K562 (cell line): ENCODE results near the gene FBN1. TPM values are rescaled to one million over a fixed set of nuclear protein-coding genes. Genes with fewer than 3 reads are reported as not detected.

Source experiments
- ATAC-seq: fragments of 200-7000 bp; cut with Tn5 transposase; 3 replicates; pipeline ENCODE4 v1.9.1; 2020; ENCODE audit warnings: moderate library complexity
- BruUV-seq: library from RNA; stranded (reverse); fragments of 400-500 nt; replicated peaks from 2 replicates; lab custom pipeline; 2021; lab: Mats Ljungman, UMichigan
- CTCF ChIA-PET: fragments of 300-600 bp; formaldehyde crosslinking; extraction: SDS; loops from one replicate; lab custom pipeline; 2021; ENCODE audit warnings: low intra/inter-chr PET ratio; lab: Yijun Ruan, JAX
- POLR2A ChIA-PET: fragments of 300-600, 350-650 bp; sonication (Branson Sonifier 250); formaldehyde crosslinking; extraction: SDS; loops from one replicate; lab custom pipeline; 2021; ENCODE audit warnings: antibody characterized with exemption, inconsistent platforms; lab: Yijun Ruan, JAX
- DNase-seq, 4 experiments: peaks; one replicate each; pipeline versions ENCODE4 v3.0.0 to v3.0.0-alpha.2; 2011 to 2018; ENCODE audit warnings: low spot score in 3 of 4, mixed read lengths in 3 of 4; ENCODE audit errors: extremely low read depth in 1 of 4
- FAIRE-seq: peaks from 2 replicates; lab custom pipeline; 2011; peaks lifted over from hg19 to GRCh38; lab: Jason Lieb, UNC
- H2AFZ ChIP-seq: 2 replicates; pipeline ENCODE4 v1.6.0; 2011; ENCODE audit warnings: low read depth, low read length, control low read depth, inconsistent platforms
- H3K27ac ChIP-seq: fragments of 200-600 bp; 3 replicates; pipeline ENCODE4 v1.8.0; 2011; ENCODE audit warnings: low read depth, mild to moderate bottlenecking, control low read depth, inconsistent platforms, low read length, moderate library complexity, mixed read lengths; ENCODE audit errors: extremely low read depth
- H3K27me3 ChIP-seq, 2 experiments: fragments of 300-600 bp in 1 of 2; 2 replicates in 1 of 2; 3 replicates in 1 of 2; pipeline versions ENCODE4 v1.6.0 to v1.8.0; 2011; ENCODE audit warnings: inconsistent platforms in 2 of 2, low read length in 2 of 2, mild to moderate bottlenecking in 1 of 2, mixed read lengths in 1 of 2, moderate library complexity in 1 of 2; ENCODE audit not compliant: control insufficient read depth in 2 of 2, insufficient read depth in 2 of 2
- H3K36me3 ChIP-seq: fragments of 300-600 bp; 3 replicates; pipeline ENCODE4 v1.8.0; 2011; ENCODE audit warnings: mild to moderate bottlenecking, low read length, inconsistent platforms; ENCODE audit not compliant: control insufficient read depth, insufficient read depth
- H3K4me1 ChIP-seq, 2 experiments: fragments of 200-600 bp in 1 of 2; replicated peaks in 1 of 2; 2 replicates in 1 of 2; 3 replicates in 1 of 2; pipeline versions ENCODE4 v1.5.1 to v1.8.0; 2011; ENCODE audit warnings: inconsistent platforms in 2 of 2, low read length in 2 of 2, mild to moderate bottlenecking in 1 of 2, mixed read lengths in 1 of 2, moderate library complexity in 1 of 2; ENCODE audit not compliant: control insufficient read depth in 2 of 2, insufficient read depth in 2 of 2
- H3K4me2 ChIP-seq: 2 replicates; pipeline ENCODE4 v1.6.1; 2011; ENCODE audit warnings: low read length, control low read depth, inconsistent platforms, mixed read lengths; ENCODE audit not compliant: insufficient read depth
- H3K4me3 ChIP-seq: fragments of 200-600 bp; sonication (generic), shearing (Covaris generic); 2 replicates; pipeline ENCODE4 v1.5.1; 2016; ENCODE audit warnings: control low read depth, inconsistent platforms
- H3K79me2 ChIP-seq: fragments of 200-600 bp; 3 replicates; pipeline ENCODE4 v1.8.0; 2011; ENCODE audit warnings: low read length, inconsistent platforms; ENCODE audit not compliant: control insufficient read depth, insufficient read depth
- H3K9ac ChIP-seq, 2 experiments: 2 replicates each; pipeline versions ENCODE4 v1.6.0 to v1.6.1; 2011; ENCODE audit warnings: low read depth in 2 of 2, low read length in 2 of 2, control low read depth in 1 of 2, inconsistent platforms in 1 of 2, mild to moderate bottlenecking in 1 of 2, mixed read lengths in 1 of 2; ENCODE audit not compliant: insufficient read depth in 1 of 2
- H3K9me1 ChIP-seq: one replicate; pipeline ENCODE4 v1.6.0; 2011; ENCODE audit warnings: inconsistent platforms, mild to moderate bottlenecking, low read length, moderate library complexity; ENCODE audit not compliant: control insufficient read depth, insufficient read depth
- H3K9me3 ChIP-seq: replicated peaks from 2 replicates; pipeline ENCODE4 v1.5.1; 2011; ENCODE audit warnings: low read depth, low read length, inconsistent platforms; ENCODE audit not compliant: control insufficient read depth, insufficient read depth
- H4K20me1 ChIP-seq: replicated peaks from 2 replicates; pipeline ENCODE4 v1.6.1; 2011; ENCODE audit warnings: low read length, inconsistent platforms, mixed read lengths; ENCODE audit not compliant: control insufficient read depth, insufficient read depth
- ELF1 ChIP-seq: fragments of 200-800 bp; sonication (Bioruptor generic); IDR thresholded peaks from 2 replicates; pipeline ENCODE4 v1.6.1; 2016; ENCODE audit warnings: missing genetic modification characterization, missing compliant biosample characterization
- PCBP1 ChIP-seq: fragments of 200-400 bp; formaldehyde crosslinking; IDR thresholded peaks from 2 replicates; pipeline ENCODE4 v1.6.1; 2018; ENCODE audit warnings: mild to moderate bottlenecking, low read depth, low read length; ENCODE audit not compliant: poor library complexity, severe bottlenecking
- PCBP2 ChIP-seq: fragments of 200-400 bp; formaldehyde crosslinking; IDR thresholded peaks from 2 replicates; pipeline ENCODE4 v1.6.1; 2018; ENCODE audit warnings: low read length, low read depth, mild to moderate bottlenecking, moderate library complexity; ENCODE audit not compliant: poor library complexity, severe bottlenecking
- PHB2 ChIP-seq: fragments of 450-650 bp; IDR thresholded peaks from 2 replicates; pipeline ENCODE4 v1.6.1; 2017; ENCODE audit warnings: low read depth
- PHTF2 ChIP-seq: fragments of 250-450 bp; sonication (Bioruptor Pico); IDR thresholded peaks from 2 replicates; pipeline ENCODE4 v1.5.0; 2021; ENCODE audit warnings: mild to moderate bottlenecking
- POLR3G ChIP-seq: IDR thresholded peaks from 2 replicates; pipeline ENCODE4 v1.6.1; 2011; ENCODE audit not compliant: insufficient read length, insufficient replicate concordance; ENCODE audit errors: extremely low read depth
- SAP30 ChIP-seq: fragments of 200-600 bp; sonication (generic); IDR thresholded peaks from 2 replicates; pipeline ENCODE4 v1.6.1; 2012; ENCODE audit warnings: borderline replicate concordance, low read depth, mild to moderate bottlenecking, moderate library complexity, low read length, control low read depth, inconsistent platforms; ENCODE audit not compliant: insufficient read depth, poor library complexity, severe bottlenecking
- SRSF3 ChIP-seq: fragments of 200-400 bp; formaldehyde crosslinking; IDR thresholded peaks from 2 replicates; pipeline ENCODE4 v1.6.1; 2016; ENCODE audit warnings: mild to moderate bottlenecking, low read length, moderate library complexity; ENCODE audit not compliant: insufficient read depth
- ZNF133 ChIP-seq: fragments of 250-450 bp; sonication (Bioruptor Pico); IDR thresholded peaks from 2 replicates; pipeline ENCODE4 v1.4.0; 2020; ENCODE audit warnings: mild to moderate bottlenecking
- ZNF232 ChIP-seq: sonication (generic); formaldehyde crosslinking; IDR thresholded peaks from 2 replicates; pipeline ENCODE4 v1.8.0; 2022; ENCODE audit warnings: mild to moderate bottlenecking, missing genetic modification reagents
- WGBS: fragments of 100-300 bp; shearing (Covaris generic); methylation state at CpG from one replicate; pipeline ENCODE4 v1.1.6; 2016; ENCODE audit warnings: low coverage, mixed read lengths; ENCODE audit not compliant: insufficient coverage; ENCODE audit errors: missing lambda C conversion rate; 5-methylcytosine and 5-hydroxymethylcytosine counted together
- in situ Hi-C: fragments of 300-500 bp; cut with MboI; formaldehyde crosslinking; loops from 4 replicates; pipeline ENCODE4 v1.15.0; 2018; ENCODE audit warnings: inconsistent platforms, mixed read lengths
- intact Hi-C: fragments of 100-400 bp; cut with micrococcal nuclease; formaldehyde crosslinking; loops from 2 replicates; pipeline ENCODE4 v1.14.2; 2022
- polyA plus RNA-seq, 8 experiments: library from polyadenylated mRNA; depleted of rRNA in 4 of 8; stranded (reverse) in 5 of 8; unstranded in 3 of 8; fragments of >200 nt; fragmentation: Nextera tagmentation in 2 of 8; fragmentation: Illumina TruSeq in 1 of 8; extraction: Ambion mirVana in 2 of 8; extraction: Trizol in 1 of 8; gene quantifications; 2 replicates each; pipeline versions ENCODE4 v1.2.1 to v1.2.3, GENCODE V29; 2011 to 2014; ENCODE audit warnings: inconsistent platforms in 1 of 8, missing spikeins in 1 of 8
- total RNA-seq, 7 experiments: library from RNA; depleted of rRNA in 6 of 7; stranded (reverse); fragments of >200 nt in 6 of 7; fragmentation: Illumina TruSeq in 2 of 7; extraction: Trizol in 2 of 7; gene quantifications; 2 replicates each; pipeline versions ENCODE4 v1.2.1 to v1.2.3, GENCODE V29; 2011 to 2021; ENCODE audit warnings: low replicate concordance in 1 of 7
- TF ChIP-seq, protein P1 (sequence below): sonication (generic); formaldehyde crosslinking; IDR thresholded peaks from 2 replicates; pipeline ENCODE4 v1.8.0; 2022; ENCODE audit warnings: mild to moderate bottlenecking, missing genetic modification reagents

Gene FBN1
- total and polyA plus RNA-seq, 9 of the 15 experiments (the other 6 are each of a cell fraction or from before 2014, with no cell fraction given): 0.15 to 1.2 (median 0.60) TPM

DNA sequence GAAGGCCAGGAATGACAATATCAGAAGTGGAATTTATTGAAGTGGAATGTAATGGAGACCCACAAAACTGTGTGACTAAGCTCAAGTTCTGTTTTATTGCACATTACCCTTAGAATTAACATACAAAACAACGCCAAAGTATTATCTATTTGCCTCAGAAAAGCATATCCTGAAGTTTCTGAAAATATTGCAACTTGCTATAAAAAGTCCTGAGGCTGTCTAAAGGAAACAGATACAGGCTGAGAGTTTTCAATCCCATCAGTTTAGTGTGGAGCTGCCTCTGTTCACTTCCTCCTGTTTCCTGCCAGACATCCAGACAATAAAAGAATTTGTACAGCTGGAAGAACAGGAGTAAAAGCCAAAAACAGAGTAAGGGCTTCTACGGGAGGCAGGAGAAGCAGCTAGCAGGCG is 108.8 kb downstream of the FBN1 start:
- no peak overlapping the region for H3K27ac ChIP-seq
- in situ Hi-C loops: no loop called here
- no peak overlapping the region for H2AFZ ChIP-seq
- H3K79me2 ChIP-seq: no peaks in the 10 kb centered on the region
- no peaks in the 10 kb centered on the region; a peak in 2 of 5 replicates for H3K27me3 ChIP-seq
- no peak for DNase-seq
- no peak overlapping the region for H3K4me3 ChIP-seq
- H3K9me3 ChIP-seq: no peaks in the 10 kb centered on the region
- H3K36me3 ChIP-seq: no peaks in the 10 kb centered on the region
- POLR2A ChIA-PET: interaction anchor here (0.5 kb wide), 1 partner anchor 258 kb away, joined by 3 read pairs; no protein-coding TSS in a partner anchor
- H3K9me1 ChIP-seq: no peaks in the 10 kb centered on the region
- TF ChIP-seq PHTF2 (CRISPR knock-in tag): no peak
- TF ChIP-seq, all 486 proteins: peak for 0
- WGBS: 3% methylated on average over 3 of the region's 3 CpGs
- ATAC-seq (no peak), FAIRE-seq (no peak)
- Histone ChIP-seq H3K4me1 (no peaks in the 10 kb centered on the region), H3K9ac (no peak overlapping the region), H3K4me2 (no peak overlapping the region), H4K20me1 (no peaks in the 10 kb centered on the region)
- BruUV-seq: no TSS peak
- intact Hi-C loops: no loop called here
- CTCF ChIA-PET: no interaction called here

DNA sequence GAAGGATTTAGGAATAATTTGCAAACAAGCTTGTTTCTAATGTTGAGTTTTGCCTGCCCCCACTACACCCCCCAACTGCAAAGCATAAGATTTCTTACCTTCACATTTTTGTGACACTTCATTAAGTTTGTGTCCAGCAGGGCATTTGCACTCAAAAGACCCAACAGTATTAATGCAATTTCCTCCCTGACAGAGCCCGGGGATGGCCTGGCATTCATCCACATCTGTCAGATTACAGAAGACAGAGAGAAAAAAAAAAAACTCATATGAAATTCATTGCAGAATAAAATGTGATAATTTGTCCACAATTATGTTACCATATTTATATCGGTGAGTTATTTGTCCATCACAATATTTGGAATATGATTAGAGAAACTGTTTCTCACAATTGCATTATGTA is 111.5 kb downstream of the FBN1 start:
- FAIRE-seq (no peak), ATAC-seq (no peak), DNase-seq (no peak)
- Histone ChIP-seq H3K4me3 (no peak overlapping the region), H3K27me3 (no peaks in the 10 kb centered on the region; a peak in 3 of 5 replicates), H3K36me3 (no peaks in the 10 kb centered on the region), H3K4me1 (no peaks in the 10 kb centered on the region), H3K27ac (no peak overlapping the region), H3K79me2 (no peaks in the 10 kb centered on the region), H3K4me2 (no peak overlapping the region), H4K20me1 (no peaks in the 10 kb centered on the region), H3K9me1 (no peaks in the 10 kb centered on the region), H3K9me3 (no peaks in the 10 kb centered on the region), H3K9ac (no peak overlapping the region), H2AFZ (no peak overlapping the region)
- ChIA-PET POLR2A (interaction anchor here (1.1 kb wide), 1 partner anchor 13 kb away, joined by 3 read pairs; no protein-coding TSS in a partner anchor), CTCF (no interaction called here)
- 13% methylated on average over 2 of the region's 2 CpGs for WGBS
- in situ Hi-C loops: no loop called here
- intact Hi-C loops: no loop called here
- no TSS peak for BruUV-seq
- no peak for TF ChIP-seq PCBP1
- no peak for TF ChIP-seq PCBP2
- no peak for TF ChIP-seq PHB2
- TF ChIP-seq SAP30: no peak
- no peak for TF ChIP-seq ELF1
- TF ChIP-seq, protein P1, sequence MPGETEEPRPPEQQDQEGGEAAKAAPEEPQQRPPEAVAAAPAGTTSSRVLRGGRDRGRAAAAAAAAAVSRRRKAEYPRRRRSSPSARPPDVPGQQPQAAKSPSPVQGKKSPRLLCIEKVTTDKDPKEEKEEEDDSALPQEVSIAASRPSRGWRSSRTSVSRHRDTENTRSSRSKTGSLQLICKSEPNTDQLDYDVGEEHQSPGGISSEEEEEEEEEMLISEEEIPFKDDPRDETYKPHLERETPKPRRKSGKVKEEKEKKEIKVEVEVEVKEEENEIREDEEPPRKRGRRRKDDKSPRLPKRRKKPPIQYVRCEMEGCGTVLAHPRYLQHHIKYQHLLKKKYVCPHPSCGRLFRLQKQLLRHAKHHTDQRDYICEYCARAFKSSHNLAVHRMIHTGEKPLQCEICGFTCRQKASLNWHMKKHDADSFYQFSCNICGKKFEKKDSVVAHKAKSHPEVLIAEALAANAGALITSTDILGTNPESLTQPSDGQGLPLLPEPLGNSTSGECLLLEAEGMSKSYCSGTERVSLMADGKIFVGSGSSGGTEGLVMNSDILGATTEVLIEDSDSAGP (CRISPR knock-in tag): no peak
- no peak for TF ChIP-seq ZNF133 (CRISPR knock-in tag)
- TF ChIP-seq POLR3G: no peak
- no peak for TF ChIP-seq ZNF232
- no peak for TF ChIP-seq SRSF3
